GM12878 (cell line): ENCODE data around the gene METTL23. TPM values are rescaled to one million over a fixed set of nuclear protein-coding genes. Genes with fewer than 3 reads are reported as not detected.
"Not testable (repeated sequence)": the region's sequence is repeated elsewhere in the genome, so short reads cannot be mapped to it uniquely, and the experiment has no call there.

Experiments
- ATAC-seq: fragments of 200-7000 bp; cut with Tn5 transposase; 3 replicates; pipeline ENCODE4 v1.9.1; 2020; ENCODE audit warnings: mild to moderate bottlenecking, moderate library complexity
- BruUV-seq: library from RNA; stranded (reverse); fragments of 400-500 nt; replicated peaks from 2 replicates; lab custom pipeline; 2021; lab: Mats Ljungman, UMichigan
- CTCF ChIA-PET: fragments of 300-600 bp; sonication (Branson Sonifier 250); formaldehyde crosslinking; extraction: SDS; loops from one replicate; lab custom pipeline; 2021; ENCODE audit warnings: inconsistent platforms; lab: Yijun Ruan, JAX
- POLR2A ChIA-PET: fragments of 350-600 bp; formaldehyde crosslinking; extraction: SDS; loops from one replicate; lab custom pipeline; 2021; ENCODE audit warnings: inconsistent platforms; lab: Charles Lee
- RAD21 ChIA-PET: fragments of 300-600 bp; sonication (Branson Sonifier 250); formaldehyde crosslinking; loops from one replicate; lab custom pipeline; 2023; ENCODE audit warnings: antibody characterized with exemption; ENCODE audit not compliant: unreplicated experiment; lab: Charles Lee
- SMC1A ChIA-PET: fragments of 300-600 bp; sonication (Branson Sonifier 250); formaldehyde crosslinking; loops from one replicate; lab custom pipeline; 2023; ENCODE audit not compliant: unreplicated experiment, uncharacterized antibody; lab: Charles Lee
- DNase-seq: peaks from one replicate; pipeline ENCODE4 v3.0.0-alpha.2; 2011; ENCODE audit warnings: low read depth, low spot score
- FAIRE-seq: peaks from 3 replicates; lab custom pipeline; 2011; peaks lifted over from hg19 to GRCh38; lab: Jason Lieb, UNC
- H2AFZ ChIP-seq: 2 replicates; pipeline ENCODE4 v1.6.0; 2011; ENCODE audit warnings: low read depth, low read length, control low read depth; ENCODE audit not compliant: control insufficient read depth
- H3K27ac ChIP-seq: 2 replicates; pipeline ENCODE4 v1.5.1; 2011; ENCODE audit warnings: control low read depth; ENCODE audit not compliant: control insufficient read depth, insufficient read depth
- H3K27me3 ChIP-seq, 2 experiments: replicated peaks in 1 of 2; 2 replicates each; pipeline versions ENCODE4 v1.6.0 to v1.6.1; 2011; ENCODE audit warnings: low read length in 1 of 2; ENCODE audit not compliant: control insufficient read depth in 2 of 2, insufficient read depth in 2 of 2
- H3K36me3 ChIP-seq, 2 experiments: 2 replicates each; pipeline ENCODE4 v1.5.1; 2011; ENCODE audit warnings: low read length in 1 of 2; ENCODE audit not compliant: control insufficient read depth in 2 of 2, insufficient read depth in 2 of 2
- H3K4me1 ChIP-seq: 2 replicates; pipeline ENCODE4 v1.6.1; 2011; ENCODE audit warnings: mild to moderate bottlenecking, low read length, moderate library complexity, mixed read lengths; ENCODE audit not compliant: control insufficient read depth, insufficient read depth
- H3K4me2 ChIP-seq: 2 replicates; pipeline ENCODE4 v1.6.0; 2011; ENCODE audit warnings: control low read depth; ENCODE audit not compliant: control insufficient read depth, insufficient read depth
- H3K4me3 ChIP-seq: fragments of 200-600 bp; sonication (generic); 2 replicates; pipeline ENCODE4 v1.5.1; 2016
- H3K79me2 ChIP-seq: 2 replicates; pipeline ENCODE4 v1.6.0; 2011; ENCODE audit warnings: low read length; ENCODE audit not compliant: control insufficient read depth, insufficient read depth
- H3K9ac ChIP-seq: 2 replicates; pipeline ENCODE4 v1.8.0; 2011; ENCODE audit warnings: low read length, control low read depth, mixed read lengths; ENCODE audit not compliant: control insufficient read depth, insufficient read depth
- H3K9me3 ChIP-seq: replicated peaks from 3 replicates; pipeline ENCODE4 v1.5.1; 2011; ENCODE audit warnings: mild to moderate bottlenecking, low read length; ENCODE audit not compliant: control insufficient read depth, insufficient read depth
- H4K20me1 ChIP-seq: 2 replicates; pipeline ENCODE4 v1.6.0; 2011; ENCODE audit not compliant: control insufficient read depth, insufficient read depth
- BHLHE40 ChIP-seq, 2 experiments: fragments of 450-650 bp in 1 of 2; IDR thresholded peaks; 2 replicates each; pipeline ENCODE4 v1.6.1; 2011 to 2017; ENCODE audit warnings: low read depth in 2 of 2, borderline replicate concordance in 1 of 2, improper control_type of control experiment in 1 of 2, low read length in 1 of 2, mild to moderate bottlenecking in 1 of 2
- CREB1 ChIP-seq: IDR thresholded peaks from 2 replicates; pipeline ENCODE4 v1.6.1; 2012; ENCODE audit warnings: low read depth, mild to moderate bottlenecking, inconsistent platforms
- CREM ChIP-seq: IDR thresholded peaks from 2 replicates; pipeline ENCODE4 v1.6.1; 2014; ENCODE audit warnings: antibody characterized with exemption, low read depth
- JUNB ChIP-seq: IDR thresholded peaks from 2 replicates; pipeline ENCODE4 v1.6.1; 2016; ENCODE audit warnings: antibody characterized with exemption, mild to moderate bottlenecking
- MEF2A ChIP-seq: IDR thresholded peaks from 2 replicates; pipeline ENCODE4 v1.6.1; 2011; ENCODE audit warnings: low read depth, mild to moderate bottlenecking, low read length, moderate library complexity; ENCODE audit not compliant: insufficient read depth
- MXI1 ChIP-seq: fragments of 150-350 bp; IDR thresholded peaks from 2 replicates; pipeline ENCODE4 v1.6.1; 2011; ENCODE audit warnings: low read depth, mild to moderate bottlenecking, inconsistent platforms, low read length, improper control_type of control experiment
- NBN ChIP-seq: fragments of 450-650 bp; IDR thresholded peaks from 2 replicates; pipeline ENCODE4 v1.6.1; 2016
- RUNX3 ChIP-seq: IDR thresholded peaks from 2 replicates; pipeline ENCODE4 v1.6.1; 2012; ENCODE audit warnings: low read length, inconsistent platforms
- SMARCA5 ChIP-seq: fragments of 450-650 bp; IDR thresholded peaks from 2 replicates; pipeline ENCODE4 v1.6.1; 2017; ENCODE audit warnings: mild to moderate bottlenecking
- ZZZ3 ChIP-seq: IDR thresholded peaks from 2 replicates; pipeline ENCODE4 v1.6.1; 2011; ENCODE audit warnings: low read depth; ENCODE audit not compliant: control insufficient read depth, insufficient read length
- WGBS: methylation state at CpG from one replicate; pipeline ENCODE4 v1.1.6; 2016; ENCODE audit warnings: low lambda C conversion rate; ENCODE audit not compliant: insufficient replicate concordance, insufficient coverage; ENCODE audit errors: missing lambda C conversion rate; 5-methylcytosine and 5-hydroxymethylcytosine counted together
- in situ Hi-C: fragments of 300-500 bp; cut with MboI; formaldehyde crosslinking; loops from 9 replicates; pipeline ENCODE4 v1.14.3; 2018; ENCODE audit warnings: mixed read lengths
- intact Hi-C: fragments of 100-400 bp; cut with micrococcal nuclease; formaldehyde crosslinking; loops from one replicate; pipeline ENCODE4 v1.14.2; 2022; ENCODE audit not compliant: unreplicated experiment
- polyA plus RNA-seq, 11 experiments: library from polyadenylated mRNA; depleted of rRNA in 4 of 11; unstranded in 6 of 11; stranded (reverse) in 5 of 11; fragments of >200 nt; fragmentation: Nextera tagmentation in 4 of 11; fragmentation: Illumina TruSeq in 1 of 11; extraction: Ambion mirVana in 4 of 11; extraction: Trizol in 1 of 11; gene quantifications; 1 replicate in 1 of 11; 2 replicates in 10 of 11; pipeline versions ENCODE4 v1.2.1 to v1.2.3, GENCODE V29; 2011 to 2016; ENCODE audit warnings: inconsistent platforms in 2 of 11, missing spikeins in 2 of 11, low read depth in 1 of 11
- total RNA-seq, 4 experiments: library from RNA; depleted of rRNA in 3 of 4; stranded (reverse); fragments of >200 nt in 3 of 4; fragmentation: Illumina TruSeq in 1 of 4; extraction: Trizol in 1 of 4; gene quantifications; 2 replicates each; pipeline versions ENCODE4 v1.2.1 to v1.2.3, GENCODE V29; 2013 to 2021
- TF ChIP-seq, protein P1 (sequence below): fragments of 450-650 bp; IDR thresholded peaks from 2 replicates; pipeline ENCODE4 v1.6.1; 2016; ENCODE audit warnings: mild to moderate bottlenecking

Gene METTL23
- total and polyA plus RNA-seq, 10 of the 15 experiments (the other 5 are each of a cell fraction or from before 2014, with no cell fraction given) = 25.6 to 61.5 (median 30.9) TPM

DNA sequence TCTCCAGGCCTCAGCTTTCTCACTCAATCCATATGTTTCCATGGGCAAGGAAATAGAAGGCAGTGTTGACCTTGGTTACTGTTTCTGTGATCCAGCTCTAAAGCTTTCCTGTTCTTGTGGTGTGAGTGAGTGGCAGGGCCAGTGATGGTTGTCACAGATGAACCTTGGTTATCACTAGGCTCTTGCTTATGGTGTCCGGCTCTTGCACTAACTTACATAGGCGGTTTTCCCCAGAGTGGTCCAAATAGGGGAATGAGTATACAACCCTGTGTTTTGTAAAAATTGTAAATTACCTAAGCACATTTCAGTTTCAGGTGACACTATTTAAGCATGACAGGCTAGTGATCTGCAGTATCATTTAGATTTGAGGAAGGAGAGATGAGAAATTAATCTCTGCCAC lies 18.1 kb downstream of the METTL23 start:
- no peaks in the 10 kb centered on the region for H3K27me3 ChIP-seq
- H4K20me1 ChIP-seq = no peaks in the 10 kb centered on the region
- ChIA-PET CTCF (no interaction called here), RAD21 (no interaction called here), SMC1A (no interaction called here), POLR2A (no interaction called here)
- H3K4me3 ChIP-seq = no peak overlapping the region
- DNase-seq (no peak), FAIRE-seq (no peak), ATAC-seq (peak; percentile 71)
- H2AFZ ChIP-seq = no peak overlapping the region
- intact Hi-C loops (no loop called here), in situ Hi-C loops (no loop called here)
- BruUV-seq = no TSS peak
- H3K79me2 ChIP-seq = no peaks in the 10 kb centered on the region
- peaks cover 0 to 9% of the 10 kb centered on the region in 2 experiments; a peak in 3 of 4 replicates for H3K36me3 ChIP-seq
- no peaks in the 10 kb centered on the region for H3K4me1 ChIP-seq
- H3K9ac ChIP-seq = no peak overlapping the region
- no peak overlapping the region for H3K4me2 ChIP-seq
- TF ChIP-seq RUNX3 (peak; percentile 16; the same call in 1 of the 2 replicates), CREM (no peak), MEF2A (no peak), CREB1 (no peak), JUNB (peak; percentile 51; the same call in 1 of the 2 replicates), BHLHE40 (IDR thresholded peaks at IDR 0.05; ENCODE audit: borderline replicate concordance in 1 of 2, low read depth in 2 of 2, low read length in 1 of 2) (no peak), SMARCA5 (no peak), NBN (no peak), MXI1 (no peak), ZZZ3 (no peak)
- TF ChIP-seq, protein P1, sequence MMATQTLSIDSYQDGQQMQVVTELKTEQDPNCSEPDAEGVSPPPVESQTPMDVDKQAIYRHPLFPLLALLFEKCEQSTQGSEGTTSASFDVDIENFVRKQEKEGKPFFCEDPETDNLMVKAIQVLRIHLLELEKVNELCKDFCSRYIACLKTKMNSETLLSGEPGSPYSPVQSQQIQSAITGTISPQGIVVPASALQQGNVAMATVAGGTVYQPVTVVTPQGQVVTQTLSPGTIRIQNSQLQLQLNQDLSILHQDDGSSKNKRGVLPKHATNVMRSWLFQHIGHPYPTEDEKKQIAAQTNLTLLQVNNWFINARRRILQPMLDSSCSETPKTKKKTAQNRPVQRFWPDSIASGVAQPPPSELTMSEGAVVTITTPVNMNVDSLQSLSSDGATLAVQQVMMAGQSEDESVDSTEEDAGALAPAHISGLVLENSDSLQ = peak; percentile 57
- no peaks in the 10 kb centered on the region for H3K9me3 ChIP-seq
- WGBS = 98% methylated on average over 2 of the region's 2 CpGs
- no peak overlapping the region for H3K27ac ChIP-seq

DNA sequence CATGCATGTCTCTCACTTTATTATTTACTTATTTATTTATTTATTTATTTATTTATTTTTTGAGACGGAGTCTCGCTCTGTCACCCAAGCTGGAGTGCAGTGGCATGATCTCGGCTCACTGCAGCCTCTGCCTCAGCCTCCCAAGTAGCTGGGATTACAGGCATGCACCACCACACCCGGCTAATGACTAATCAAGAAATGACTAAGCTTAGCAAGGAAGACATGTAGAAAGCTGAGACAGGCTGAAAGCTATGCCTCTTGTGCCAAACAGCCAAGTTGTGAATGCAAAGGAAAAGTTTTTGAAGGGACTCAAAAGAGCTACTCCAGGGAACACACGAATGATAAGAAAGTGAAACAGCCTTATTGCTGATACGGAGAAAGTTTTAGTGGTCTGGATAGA lies 19.1 kb downstream of the METTL23 start:
- 92% methylated on average over 6 of the region's 6 CpGs for WGBS
- BruUV-seq = not testable (repeated sequence)

More for the DNA sequence above, 19.1 kb downstream of the METTL23 start:
- FAIRE-seq, H2AFZ ChIP-seq, in situ Hi-C loops, H3K4me2 ChIP-seq, H3K4me1 ChIP-seq, H4K20me1 ChIP-seq, H3K9ac ChIP-seq, H3K27ac ChIP-seq, H3K36me3 ChIP-seq, DNase-seq, RAD21 ChIA-PET, ATAC-seq, intact Hi-C loops, H3K27me3 ChIP-seq, H3K9me3 ChIP-seq, H3K79me2 ChIP-seq, POLR2A ChIA-PET, H3K4me3 ChIP-seq: not testable (repeated sequence)
- SMC1A ChIA-PET = interaction anchor here (0.6 to 1.0 kb wide), 2 partner anchors 20 to 306 kb away, joined by 3 read pairs; no protein-coding TSS in a partner anchor
- CTCF ChIA-PET = interaction anchor here (1.2 kb wide), 1 partner anchor 18 kb away, joined by 5 read pairs; no protein-coding TSS in a partner anchor
